ENCODE results near the gene ADAMTS9.

Gene ADAMTS9

GRCh38 chr3:64668582-64669510 lies 19.0 kb downstream of the ADAMTS9 start:
- no peak overlapping the region for H3K4me3 ChIP-seq (ENCODE audit: low read depth, low read length)
- DNase-seq (ENCODE audit: low read depth): no peak
- no peak for TF ChIP-seq POLR2A (IDR thresholded peaks at IDR 0.05; ENCODE audit: extremely low read depth, insufficient read length)
- TF ChIP-seq, protein P1, sequence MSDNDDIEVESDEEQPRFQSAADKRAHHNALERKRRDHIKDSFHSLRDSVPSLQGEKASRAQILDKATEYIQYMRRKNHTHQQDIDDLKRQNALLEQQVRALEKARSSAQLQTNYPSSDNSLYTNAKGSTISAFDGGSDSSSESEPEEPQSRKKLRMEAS (IDR thresholded peaks at IDR 0.05; ENCODE audit: low read depth, low read length): no peak
- TF ChIP-seq CTCF (IDR thresholded peaks at IDR 0.05; ENCODE audit: low read depth, low read length): no peak
- no peak for TF ChIP-seq MYC (IDR thresholded peaks at IDR 0.05; ENCODE audit: low read depth, low read length)

- no peak for DNase-seq (ENCODE audit: low read depth)
- no peak for TF ChIP-seq CTCF (IDR thresholded peaks at IDR 0.05; ENCODE audit: low read depth, low read length)
- TF ChIP-seq MYC (IDR thresholded peaks at IDR 0.05; ENCODE audit: low read depth, low read length): no peak
- TF ChIP-seq, protein P1 (IDR thresholded peaks at IDR 0.05; ENCODE audit: low read depth, low read length): no peak
- TF ChIP-seq POLR2A (IDR thresholded peaks at IDR 0.05; ENCODE audit: extremely low read depth, insufficient read length): no peak
- H3K4me3 ChIP-seq (ENCODE audit: low read depth, low read length): no peak overlapping the region
These were observed 19.8 kb downstream of the ADAMTS9 start for GRCh38 chr3:64667887-64668581.

GRCh38 chr3:64667138-64667537 lies 20.7 kb downstream of the ADAMTS9 start:
- DNase-seq (ENCODE audit: low read depth): no peak
- no peak overlapping the region for H3K4me3 ChIP-seq (ENCODE audit: low read depth, low read length)
- no peak for TF ChIP-seq POLR2A (IDR thresholded peaks at IDR 0.05; ENCODE audit: extremely low read depth, insufficient read length)
- TF ChIP-seq, protein P1 (IDR thresholded peaks at IDR 0.05; ENCODE audit: low read depth, low read length): no peak
- TF ChIP-seq MYC (IDR thresholded peaks at IDR 0.05; ENCODE audit: low read depth, low read length): no peak
- TF ChIP-seq CTCF (IDR thresholded peaks at IDR 0.05; ENCODE audit: low read depth, low read length): no peak

DNA sequence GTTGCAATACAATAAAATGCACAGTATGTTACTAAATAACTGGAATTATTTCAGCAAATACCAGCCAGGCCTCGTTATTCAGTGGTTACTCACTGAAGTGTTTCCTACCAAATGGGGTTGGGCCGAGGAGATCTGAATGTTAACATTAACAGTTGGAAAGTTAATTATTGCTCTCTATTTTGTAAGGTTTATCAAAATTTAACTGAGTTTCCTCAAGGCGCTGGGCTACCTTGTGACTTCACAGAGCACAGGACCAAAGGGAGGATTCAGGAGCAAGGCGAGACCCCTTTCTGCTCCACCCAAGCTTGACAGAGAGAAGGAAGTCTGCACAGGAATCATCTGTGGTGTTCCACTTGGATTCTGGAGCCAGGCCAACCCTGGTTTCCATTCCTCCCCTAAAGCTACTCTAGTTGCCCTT lies 21.6 kb downstream of the ADAMTS9 start:
- no peak overlapping the region for H3K4me3 ChIP-seq (ENCODE audit: low read depth, low read length)
- DNase-seq (ENCODE audit: low read depth): no peak
- TF ChIP-seq, protein P1 (IDR thresholded peaks at IDR 0.05; ENCODE audit: low read depth, low read length): no peak
- no peak for TF ChIP-seq POLR2A (IDR thresholded peaks at IDR 0.05; ENCODE audit: extremely low read depth, insufficient read length)
- no peak for TF ChIP-seq CTCF (IDR thresholded peaks at IDR 0.05; ENCODE audit: low read depth, low read length)
- no peak for TF ChIP-seq MYC (IDR thresholded peaks at IDR 0.05; ENCODE audit: low read depth, low read length)

- H3K4me3 ChIP-seq (ENCODE audit: low read depth, low read length): no peak overlapping the region
- no peak for TF ChIP-seq MYC (IDR thresholded peaks at IDR 0.05; ENCODE audit: low read depth, low read length)
- TF ChIP-seq POLR2A (IDR thresholded peaks at IDR 0.05; ENCODE audit: extremely low read depth, insufficient read length): no peak
- no peak for TF ChIP-seq CTCF (IDR thresholded peaks at IDR 0.05; ENCODE audit: low read depth, low read length)
- TF ChIP-seq, protein P1 (IDR thresholded peaks at IDR 0.05; ENCODE audit: low read depth, low read length): no peak
- DNase-seq (ENCODE audit: low read depth): no peak
These were observed 23.4 kb downstream of the ADAMTS9 start for GRCh38 chr3:64664397-64664796.
